D721Med (cell line): ENCODE data around the gene AATF.

Experiments
- DNase-seq: peaks from one replicate; pipeline ENCODE4 v3.0.0; 2011; ENCODE audit warnings: low spot score; ENCODE audit not compliant: insufficient read length
- FAIRE-seq: peaks from 2 replicates; lab custom pipeline; 2011; peaks lifted over from hg19 to GRCh38; lab: Jason Lieb, UNC
- CTCF ChIP-seq: IDR thresholded peaks from 2 replicates; pipeline ENCODE4 v1.5.1; 2012; ENCODE audit warnings: mild to moderate bottlenecking, control low read depth; ENCODE audit not compliant: insufficient read depth; ENCODE audit errors: missing control alignments

AATF gene

GRCh38 chr17:36949461-36949927 lies 740 bp downstream of the AATF start:
- DNase-seq (no peak), FAIRE-seq (no peak)
- TF ChIP-seq CTCF: no peak

GRCh38 chr17:36950027-36950426 lies 1.3 kb downstream of the AATF start:
- no peak for FAIRE-seq
- TF ChIP-seq CTCF: no peak
- DNase-seq: no peak

GRCh38 chr17:36951084-36951789 lies 2.5 kb downstream of the AATF start:
- DNase-seq (no peak), FAIRE-seq (no peak)
- TF ChIP-seq CTCF: no peak

- no peak for TF ChIP-seq CTCF
- FAIRE-seq: no peak
- no peak for DNase-seq
Measured at GRCh38 chr17:36971508-36971907, 22.8 kb downstream of the AATF start.

GRCh38 chr17:36972186-36972700 lies 23.5 kb downstream of the AATF start:
- TF ChIP-seq CTCF: no peak
- FAIRE-seq: no peak
- no peak for DNase-seq

- no peak for DNase-seq
- TF ChIP-seq CTCF: no peak
- FAIRE-seq: no peak
Measured at GRCh38 chr17:36972905-36973304, 24.2 kb downstream of the AATF start.

GRCh38 chr17:36975922-36976515 lies 27.3 kb downstream of the AATF start:
- DNase-seq: no peak
- TF ChIP-seq CTCF: no peak
- FAIRE-seq: no peak
